T-helper 1 cell treated with Interleukin-12 subunit alpha and Interleukin-12 subunit beta and Interleukin-4 antibody, amounts not matched to agents 30 μg/mL and 1 μg/mL, for 36 hours (primary cell): ENCODE measurements around the gene TGM2.
A peak's percentile ranks its signal among the peaks of the same experiment; 100 is the strongest.

ENCODE experiments used
- H3K27ac Mint-ChIP-seq: one replicate; pipeline ENCODE4 v1.8.0; 2021; ENCODE audit warnings: mild to moderate bottlenecking, mixed read lengths
- H3K27me3 Mint-ChIP-seq: one replicate; pipeline ENCODE4 v1.8.0; 2021; ENCODE audit warnings: low read depth, mixed read lengths
- H3K36me3 Mint-ChIP-seq: one replicate; pipeline ENCODE4 v1.8.0; 2021; ENCODE audit warnings: low read depth, mixed read lengths
- H3K4me1 Mint-ChIP-seq: one replicate; pipeline ENCODE4 v1.8.0; 2021; ENCODE audit warnings: low read depth, mixed read lengths
- H3K4me3 Mint-ChIP-seq: one replicate; pipeline ENCODE4 v1.8.0; 2021; ENCODE audit warnings: mild to moderate bottlenecking, moderate library complexity, mixed read lengths
- H3K9me3 Mint-ChIP-seq: one replicate; pipeline ENCODE4 v1.8.0; 2021; ENCODE audit warnings: mixed read lengths

Gene TGM2

DNA sequence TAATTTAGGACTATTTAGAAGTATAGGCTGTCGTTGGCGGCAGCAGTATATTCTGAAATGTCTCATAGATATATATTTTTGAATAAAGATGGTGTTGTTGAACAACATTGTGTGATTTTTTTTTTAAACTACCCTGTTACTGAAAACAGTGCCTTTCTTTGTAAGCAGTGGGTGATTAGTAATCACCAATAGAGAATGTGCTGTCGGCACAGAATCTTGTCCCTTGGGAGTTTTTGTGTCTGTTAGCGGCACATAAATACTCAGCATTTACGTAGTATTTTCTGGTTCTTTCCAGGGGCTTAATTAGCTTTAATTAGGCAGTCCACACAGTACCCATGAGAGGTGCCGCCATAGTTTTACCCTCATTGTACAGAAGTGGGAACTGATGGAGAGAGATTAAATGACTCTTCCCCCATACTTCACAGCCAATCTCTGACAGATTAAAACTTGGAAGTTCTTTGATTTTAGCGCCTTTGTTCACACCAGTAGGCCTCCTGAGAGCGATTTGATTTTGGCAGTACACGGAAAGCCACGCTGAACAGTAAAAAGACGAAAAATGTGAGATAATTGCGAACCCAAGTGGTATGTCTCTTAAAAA, 72.7 kb downstream of the TGM2 start:
- Mint-ChIP-seq H3K4me1 (peaks cover 33% of the 10 kb centered on the region), H3K9me3 (no peaks in the 10 kb centered on the region), H3K4me3 (no peak overlapping the region), H3K36me3 (peaks cover 26% of the 10 kb centered on the region), H3K27ac (peak overlapping the region; percentile 75), H3K27me3 (no peaks in the 10 kb centered on the region)

DNA sequence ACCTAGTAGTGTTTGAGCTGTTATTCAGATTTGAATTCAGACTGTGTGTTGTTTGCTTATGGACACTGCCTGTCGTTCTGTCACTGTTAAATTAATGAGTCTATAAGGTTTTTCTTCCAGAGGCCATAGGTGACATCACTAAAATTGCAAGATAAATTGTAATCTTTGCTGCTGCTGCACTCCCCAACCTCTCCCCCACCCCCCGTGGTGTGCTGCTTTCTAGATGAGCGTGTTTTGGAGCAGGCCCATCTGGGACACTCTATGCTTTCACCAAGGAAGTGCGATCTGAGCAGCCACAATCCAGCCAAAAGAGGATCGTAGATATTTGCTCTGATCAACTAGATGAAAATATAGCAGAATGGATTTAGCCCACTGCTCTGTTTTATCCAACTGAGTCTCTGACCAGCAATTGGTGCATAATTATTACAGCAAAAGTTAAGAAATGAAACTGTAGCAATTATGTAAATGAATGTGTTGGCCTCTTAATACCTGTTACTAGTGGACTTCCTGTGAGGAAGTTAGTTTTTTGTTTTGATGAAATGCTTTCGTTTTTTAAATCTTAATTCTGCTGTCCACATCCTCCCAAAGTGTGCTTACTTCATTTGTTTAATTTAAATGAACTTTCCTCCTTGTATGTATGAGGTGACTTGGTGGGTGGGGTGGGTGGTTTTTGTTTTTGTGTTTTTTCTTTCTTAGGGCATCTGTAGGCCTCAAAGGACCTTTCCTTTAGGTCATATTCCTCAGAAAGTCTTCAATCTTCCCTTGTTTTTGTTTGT, 73.4 kb downstream of the TGM2 start:
- H3K36me3 Mint-ChIP-seq: peaks cover 30% of the 10 kb centered on the region
- peak overlapping the region; percentile 75 for H3K27ac Mint-ChIP-seq
- H3K4me1 Mint-ChIP-seq: peaks cover 33% of the 10 kb centered on the region
- H3K9me3 Mint-ChIP-seq: no peaks in the 10 kb centered on the region
- H3K4me3 Mint-ChIP-seq: no peak overlapping the region
- no peaks in the 10 kb centered on the region for H3K27me3 Mint-ChIP-seq

DNA sequence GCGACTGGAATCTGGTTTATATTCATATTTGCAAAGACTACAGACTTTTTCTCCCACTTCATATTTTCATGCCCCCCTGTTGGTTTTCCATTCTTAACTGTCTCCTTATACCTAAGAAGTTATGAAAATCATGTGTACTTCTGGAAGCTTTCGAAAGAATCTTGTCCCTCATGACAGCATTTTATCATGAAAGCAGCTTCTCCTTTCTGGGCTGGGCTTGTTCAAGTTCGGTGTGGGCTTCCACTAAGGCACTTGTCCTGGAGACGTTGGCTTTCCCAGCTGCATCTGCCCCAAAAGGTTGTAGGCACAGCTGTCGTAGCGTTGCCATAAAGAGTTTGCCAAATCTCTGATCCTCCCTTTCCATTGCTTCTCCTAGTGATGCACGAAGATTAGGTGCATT, 75.0 kb downstream of the TGM2 start:
- Mint-ChIP-seq H3K4me1 (peaks cover 31% of the 10 kb centered on the region), H3K4me3 (no peak overlapping the region), H3K27me3 (no peaks in the 10 kb centered on the region), H3K27ac (no peak overlapping the region), H3K9me3 (no peaks in the 10 kb centered on the region), H3K36me3 (peaks cover 33% of the 10 kb centered on the region)

DNA sequence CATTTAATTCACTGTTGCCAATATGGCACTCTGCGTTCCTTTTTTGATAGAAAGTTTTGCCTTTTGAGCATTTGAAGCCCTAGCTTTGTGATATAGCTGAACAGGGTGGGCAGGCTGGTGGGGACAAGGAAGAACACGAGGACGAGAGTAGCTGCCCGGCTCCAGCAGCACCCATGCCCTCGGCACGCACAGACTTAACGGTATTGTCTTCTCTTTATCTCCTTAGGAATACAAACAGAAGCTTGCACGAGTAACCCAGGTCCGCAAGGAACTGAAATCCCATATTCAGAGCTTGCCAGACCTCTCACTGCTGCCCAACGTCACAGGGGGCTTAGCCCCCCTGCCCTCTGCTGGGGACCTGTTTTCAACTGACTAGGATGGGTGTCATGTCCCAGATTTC, 75.6 kb downstream of the TGM2 start:
- Mint-ChIP-seq H3K4me3 (no peak overlapping the region), H3K27ac (no peak overlapping the region), H3K9me3 (no peaks in the 10 kb centered on the region), H3K4me1 (peaks cover 25% of the 10 kb centered on the region), H3K36me3 (peaks cover 31% of the 10 kb centered on the region), H3K27me3 (no peaks in the 10 kb centered on the region)

DNA sequence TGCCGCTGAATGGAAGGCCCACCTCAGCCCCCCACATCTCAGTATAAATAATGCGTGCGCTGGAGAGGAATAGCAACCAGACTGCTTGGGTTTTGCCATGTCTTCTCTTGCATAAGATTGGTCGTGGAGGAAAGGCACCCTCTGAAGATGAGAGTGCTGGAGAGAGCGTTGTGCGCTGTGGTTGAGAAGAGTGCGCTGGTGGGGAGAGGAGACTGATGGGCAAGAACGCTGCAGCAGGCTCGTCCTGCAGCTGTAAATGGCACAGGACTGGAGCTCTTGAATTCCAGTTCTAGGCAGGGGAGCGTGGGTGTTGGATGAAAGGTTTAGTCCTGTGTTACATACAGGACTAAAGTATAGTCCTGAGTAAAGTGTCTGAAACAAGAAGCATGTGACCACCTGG, 80.0 kb downstream of the TGM2 start:
- no peak overlapping the region for H3K27ac Mint-ChIP-seq
- H3K4me3 Mint-ChIP-seq: no peak overlapping the region
- H3K4me1 Mint-ChIP-seq: no peaks in the 10 kb centered on the region
- no peaks in the 10 kb centered on the region for H3K27me3 Mint-ChIP-seq
- H3K9me3 Mint-ChIP-seq: peaks cover under 1% of the 10 kb centered on the region
- H3K36me3 Mint-ChIP-seq: peaks cover 37% of the 10 kb centered on the region

DNA sequence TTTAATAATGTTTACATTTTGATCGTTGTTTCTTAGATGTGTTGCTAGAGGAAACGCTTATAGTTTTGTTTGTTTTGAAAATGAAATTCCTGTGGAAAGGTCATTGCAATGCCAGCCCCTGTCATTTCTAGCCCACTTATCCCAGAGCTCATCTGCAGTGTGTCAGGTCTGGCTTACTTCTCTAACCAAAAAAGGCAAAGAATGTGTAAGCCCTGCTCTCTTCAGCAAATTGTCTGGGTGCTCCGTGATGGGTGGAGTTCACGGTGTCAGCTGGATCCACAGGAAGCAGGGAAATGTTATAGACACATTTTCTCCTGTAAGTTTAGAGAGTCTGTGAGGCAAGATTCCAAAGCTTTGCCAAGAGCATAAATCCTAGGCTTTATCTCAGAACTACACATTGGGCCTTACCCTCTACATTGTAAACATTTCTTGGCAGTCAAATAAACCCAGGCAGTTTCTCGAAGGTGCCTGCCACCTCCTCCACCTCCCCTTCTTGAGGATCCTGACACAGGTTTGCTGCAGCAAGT, 80.6 kb downstream of the TGM2 start:
- H3K27me3 Mint-ChIP-seq: no peaks in the 10 kb centered on the region
- no peak overlapping the region for H3K27ac Mint-ChIP-seq
- H3K4me3 Mint-ChIP-seq: no peak overlapping the region
- H3K36me3 Mint-ChIP-seq: peaks cover 39% of the 10 kb centered on the region
- H3K9me3 Mint-ChIP-seq: peaks cover 6% of the 10 kb centered on the region
- H3K4me1 Mint-ChIP-seq: no peaks in the 10 kb centered on the region

DNA sequence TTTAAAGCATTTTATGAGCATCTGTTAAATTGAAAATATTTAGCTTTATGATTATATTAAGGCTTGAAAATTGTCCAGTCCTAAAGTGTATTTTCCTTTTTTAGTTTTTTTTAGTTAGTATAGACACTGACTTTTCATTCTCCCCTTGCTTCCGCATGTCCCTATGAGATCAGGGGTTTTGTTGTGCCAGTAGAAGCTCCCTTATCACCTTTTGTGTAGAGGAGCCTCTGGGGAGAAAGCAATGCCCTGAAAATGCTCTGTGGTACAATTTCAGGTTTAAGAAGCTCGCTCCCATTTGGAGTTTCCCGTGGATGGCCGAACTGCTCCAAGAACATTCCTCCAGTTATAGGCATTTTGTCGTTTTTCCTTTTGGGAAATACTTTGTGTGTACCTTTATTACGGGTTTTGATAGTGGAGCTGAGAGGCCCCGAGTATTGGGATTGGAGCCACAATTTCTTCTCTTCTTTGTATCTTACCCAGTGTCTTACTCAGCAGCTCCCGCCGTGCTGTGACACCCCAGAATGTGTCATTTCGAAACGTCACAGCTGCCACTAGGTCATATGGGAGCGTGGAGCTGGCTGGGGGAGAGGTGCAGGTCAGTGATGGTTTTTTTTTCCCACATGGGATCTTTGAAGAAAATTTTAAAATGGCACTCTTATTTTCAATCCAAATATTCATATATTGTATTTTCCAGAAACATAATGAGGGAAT, 81.6 kb downstream of the TGM2 start:
- no peaks in the 10 kb centered on the region for H3K4me1 Mint-ChIP-seq
- no peaks in the 10 kb centered on the region for H3K27me3 Mint-ChIP-seq
- H3K36me3 Mint-ChIP-seq: peaks cover 47% of the 10 kb centered on the region
- H3K4me3 Mint-ChIP-seq: no peak overlapping the region
- H3K9me3 Mint-ChIP-seq: peaks cover 9% of the 10 kb centered on the region
- no peak overlapping the region for H3K27ac Mint-ChIP-seq

DNA sequence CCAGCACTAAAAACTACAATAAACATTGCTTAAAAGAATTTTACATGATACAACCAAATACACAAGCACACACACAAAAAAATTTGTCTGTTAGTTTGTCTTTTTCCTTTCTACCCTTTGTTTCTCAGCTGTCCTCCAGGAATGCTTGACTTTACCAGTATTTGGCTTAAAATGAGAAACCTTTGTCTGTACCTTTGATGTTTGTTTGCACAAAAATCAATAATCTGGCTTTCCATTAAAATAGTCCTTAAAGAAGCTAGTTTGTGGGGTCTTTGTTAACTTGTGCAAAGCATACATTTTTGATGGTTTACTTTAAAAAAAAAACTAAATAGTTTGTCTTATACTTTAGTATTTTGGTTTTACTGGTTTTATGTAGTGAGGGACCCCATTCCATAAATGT, 82.2 kb downstream of the TGM2 start:
- H3K4me3 Mint-ChIP-seq: no peak overlapping the region
- peaks cover 47% of the 10 kb centered on the region for H3K36me3 Mint-ChIP-seq
- no peaks in the 10 kb centered on the region for H3K27me3 Mint-ChIP-seq
- H3K4me1 Mint-ChIP-seq: no peaks in the 10 kb centered on the region
- H3K9me3 Mint-ChIP-seq: peaks cover 9% of the 10 kb centered on the region
- H3K27ac Mint-ChIP-seq: no peak overlapping the region

DNA sequence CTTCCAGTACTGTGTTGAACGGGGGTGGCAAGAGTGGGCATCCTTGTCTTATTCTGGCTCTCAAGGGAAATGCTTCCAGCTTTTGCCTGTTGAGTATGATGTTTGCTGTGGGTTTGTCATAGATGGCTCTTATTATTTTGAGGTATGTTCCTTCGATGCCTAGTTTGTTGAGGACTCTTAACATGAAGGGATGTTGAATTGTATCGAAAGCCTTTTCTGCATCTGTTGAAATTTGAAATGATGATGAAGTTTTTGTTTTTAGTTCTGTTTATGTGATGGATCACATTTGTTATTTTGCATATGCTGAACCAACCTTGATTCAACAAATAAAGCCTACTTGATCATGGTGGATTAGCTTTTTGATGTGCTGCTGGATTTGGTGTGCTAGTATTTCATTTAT, 83.5 kb downstream of the TGM2 start:
- peaks cover 46% of the 10 kb centered on the region for H3K36me3 Mint-ChIP-seq
- H3K4me1 Mint-ChIP-seq: peaks cover 3% of the 10 kb centered on the region
- H3K4me3 Mint-ChIP-seq: no peak overlapping the region
- H3K9me3 Mint-ChIP-seq: peaks cover 9% of the 10 kb centered on the region
- no peaks in the 10 kb centered on the region for H3K27me3 Mint-ChIP-seq
- H3K27ac Mint-ChIP-seq: no peak overlapping the region

DNA sequence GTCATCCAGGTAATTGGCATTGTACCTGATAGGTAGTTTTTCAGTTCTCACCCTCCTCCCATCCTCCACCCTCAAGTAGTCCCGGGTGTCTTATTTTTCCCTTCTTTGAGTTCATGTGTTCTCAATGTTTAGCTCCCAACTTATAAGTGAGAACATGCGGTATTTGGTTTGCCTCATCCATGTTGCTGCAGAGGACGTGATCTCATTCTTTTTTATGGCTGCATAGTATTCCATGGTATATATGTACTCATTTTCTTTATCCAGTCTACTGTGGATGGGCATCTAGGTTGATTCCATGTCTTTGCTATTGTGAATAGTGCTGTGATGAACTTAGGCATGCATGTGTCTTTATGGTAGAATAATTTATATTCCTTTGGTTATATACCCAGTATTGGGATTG, 85.7 kb downstream of the TGM2 start:
- Mint-ChIP-seq H3K9me3 (peaks cover 9% of the 10 kb centered on the region), H3K27ac (no peak overlapping the region), H3K27me3 (no peaks in the 10 kb centered on the region), H3K4me3 (no peak overlapping the region), H3K36me3 (peaks cover 48% of the 10 kb centered on the region), H3K4me1 (peaks cover 3% of the 10 kb centered on the region)

DNA sequence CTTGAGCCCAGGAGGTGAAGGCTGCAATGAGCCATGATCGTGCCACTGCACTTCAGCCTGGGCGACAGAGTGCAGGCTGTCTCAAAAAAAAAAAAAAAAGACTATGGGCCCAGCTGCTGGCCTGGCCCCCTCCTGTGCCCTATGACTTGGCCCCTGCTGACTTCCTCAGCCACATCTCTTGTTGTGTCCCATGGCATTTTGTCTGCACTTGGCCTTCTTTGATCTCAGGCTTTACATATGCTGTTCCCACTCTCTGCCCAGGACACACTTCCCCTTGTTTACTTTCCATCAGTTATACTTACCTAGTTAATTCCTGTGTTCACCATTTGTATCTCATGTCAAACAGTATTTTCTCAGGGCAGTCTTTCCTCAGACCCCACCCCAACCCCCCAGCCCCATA, 87.0 kb downstream of the TGM2 start:
- peaks cover 6% of the 10 kb centered on the region for H3K4me1 Mint-ChIP-seq
- H3K27me3 Mint-ChIP-seq: no peaks in the 10 kb centered on the region
- no peak overlapping the region for H3K27ac Mint-ChIP-seq
- H3K9me3 Mint-ChIP-seq: peaks cover 9% of the 10 kb centered on the region
- H3K36me3 Mint-ChIP-seq: peaks cover 54% of the 10 kb centered on the region
- H3K4me3 Mint-ChIP-seq: no peak overlapping the region
